CD1c-positive myeloid dendritic cell (primary cell): ENCODE data around the gene TSPAN13.

Source experiments
- DNase-seq: peaks from one replicate; pipeline ENCODE4 v3.0.0-alpha.2; 2016; ENCODE audit errors: extremely low spot score

TSPAN13 gene

DNA sequence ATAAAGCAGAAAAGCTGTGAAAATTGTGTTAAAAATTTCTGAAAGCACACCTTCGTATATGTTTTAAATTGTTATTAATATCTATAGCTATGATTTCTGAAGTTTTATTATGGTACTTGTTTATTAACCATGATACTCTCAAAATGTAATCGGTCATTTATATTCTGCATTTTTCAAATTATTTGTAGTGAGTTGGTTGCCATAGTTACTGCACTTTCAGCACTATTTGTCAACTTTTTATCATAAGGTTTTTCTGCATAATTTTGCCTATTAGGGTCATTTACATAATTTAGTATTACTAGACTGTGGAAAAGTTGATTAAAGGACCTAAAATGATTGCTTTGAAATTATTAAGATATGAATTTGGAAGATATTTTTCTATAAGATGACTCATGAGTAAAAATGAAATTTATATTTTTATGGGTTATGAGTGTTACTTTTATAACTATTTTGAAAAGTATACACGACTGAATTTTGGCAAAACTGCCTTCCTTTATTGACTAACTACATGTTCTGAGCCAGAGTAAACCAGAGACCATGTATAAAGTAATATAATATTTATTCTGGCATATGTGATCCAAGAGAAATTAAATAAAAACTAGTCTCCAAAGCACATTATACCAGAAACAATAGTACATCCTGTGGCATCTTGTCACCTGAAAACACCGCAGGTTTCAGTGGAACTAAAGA, 59.1 kb downstream of the TSPAN13 start:
- no peak for DNase-seq

DNA sequence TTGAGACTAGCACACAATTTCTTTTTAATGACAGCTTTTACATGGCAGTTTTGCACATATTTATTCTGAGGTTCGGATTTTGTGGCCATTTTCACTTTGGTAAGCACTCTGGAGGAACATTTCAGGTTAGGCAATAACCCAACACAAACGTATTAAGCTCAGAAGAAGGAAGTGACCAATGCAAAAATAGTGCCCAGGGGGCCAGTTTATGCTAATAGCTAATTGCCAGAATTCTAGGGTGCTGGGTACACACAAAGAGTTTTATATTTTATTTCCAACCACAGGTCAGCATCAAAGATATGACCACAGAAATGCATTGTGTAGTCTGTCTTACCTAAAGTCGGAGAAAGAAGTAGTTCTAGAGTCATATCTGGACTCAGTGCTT, 59.7 kb downstream of the TSPAN13 start:
- DNase-seq: peak; percentile 13

DNA sequence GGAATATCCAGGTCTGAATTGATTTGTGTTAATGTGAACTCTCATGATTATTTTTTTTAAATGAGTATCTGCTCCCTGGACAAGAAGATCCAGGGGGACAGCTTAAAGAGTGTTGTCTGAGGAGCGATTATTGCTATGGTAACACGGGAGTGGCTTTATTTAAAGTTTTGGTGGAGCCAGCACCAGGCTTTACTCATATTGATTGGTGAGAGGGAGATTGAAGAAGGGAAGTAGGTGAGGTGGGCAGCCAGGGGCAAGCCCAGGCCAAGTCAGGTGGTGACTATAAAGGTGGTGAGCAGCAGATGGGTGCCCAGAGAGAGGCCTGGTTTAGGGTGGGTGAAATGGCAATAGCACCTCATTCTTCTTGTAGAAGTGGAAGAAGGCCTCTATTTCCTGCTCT, 61.4 kb downstream of the TSPAN13 start:
- no peak for DNase-seq

DNA sequence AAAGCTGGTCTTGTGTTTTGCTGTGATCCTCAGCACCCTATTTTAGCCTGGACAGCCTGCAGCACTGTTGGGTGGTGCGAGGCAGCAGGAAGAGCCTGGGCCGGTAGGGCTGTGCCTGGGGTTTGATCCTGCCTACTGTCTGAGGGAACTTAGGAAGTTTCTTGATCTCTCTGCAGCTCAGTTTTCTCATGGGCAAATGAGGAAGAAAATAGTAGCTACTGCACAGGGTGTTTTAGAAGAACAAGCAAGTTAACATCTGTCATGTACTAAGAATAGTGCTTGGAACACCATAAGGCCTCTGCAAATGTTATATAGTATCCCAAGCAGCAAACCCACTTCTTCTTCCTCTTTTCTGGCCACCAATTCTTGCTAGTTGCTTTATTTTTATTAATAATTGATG, 63.3 kb downstream of the TSPAN13 start:
- peak; percentile 49 for DNase-seq

GRCh38 chr7:16817536-16817935, 64.0 kb downstream of the TSPAN13 start:
- no peak for DNase-seq

DNA sequence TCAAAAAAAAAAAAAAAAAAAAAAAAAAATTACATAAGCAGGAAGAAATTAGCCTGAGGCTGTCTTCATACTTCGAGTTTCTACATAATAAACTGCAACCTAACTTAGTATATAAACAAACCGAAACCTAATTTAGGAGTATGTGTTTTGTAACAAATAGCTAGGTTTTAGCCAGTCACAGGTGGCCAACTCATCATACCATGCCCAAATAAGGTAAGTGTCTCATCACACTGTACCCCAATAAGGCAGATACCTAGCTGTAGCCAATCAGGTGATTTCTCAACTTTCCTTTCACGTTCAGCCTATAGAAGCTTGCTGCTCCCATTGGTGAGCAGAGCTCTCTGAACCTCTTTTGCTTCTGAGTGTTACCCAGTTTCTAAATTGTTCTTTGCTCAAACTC, 65.2 kb downstream of the TSPAN13 start:
- DNase-seq: no peak

- DNase-seq: no peak
Observed at GRCh38 chr7:16822029-16822428, 68.5 kb downstream of the TSPAN13 start.

GRCh38 chr7:16826060-16826459, 72.5 kb downstream of the TSPAN13 start:
- DNase-seq: no peak

GRCh38 chr7:16833373-16833772, 79.8 kb downstream of the TSPAN13 start:
- no peak for DNase-seq
